ENCODE data around the gene CLSTN1. TPM values are rescaled to one million over a fixed set of nuclear protein-coding genes. Genes with fewer than 3 reads are reported as not detected.

The CLSTN1 gene
- total RNA-seq, 1 donor from 2014 or later = 127 TPM

DNA sequence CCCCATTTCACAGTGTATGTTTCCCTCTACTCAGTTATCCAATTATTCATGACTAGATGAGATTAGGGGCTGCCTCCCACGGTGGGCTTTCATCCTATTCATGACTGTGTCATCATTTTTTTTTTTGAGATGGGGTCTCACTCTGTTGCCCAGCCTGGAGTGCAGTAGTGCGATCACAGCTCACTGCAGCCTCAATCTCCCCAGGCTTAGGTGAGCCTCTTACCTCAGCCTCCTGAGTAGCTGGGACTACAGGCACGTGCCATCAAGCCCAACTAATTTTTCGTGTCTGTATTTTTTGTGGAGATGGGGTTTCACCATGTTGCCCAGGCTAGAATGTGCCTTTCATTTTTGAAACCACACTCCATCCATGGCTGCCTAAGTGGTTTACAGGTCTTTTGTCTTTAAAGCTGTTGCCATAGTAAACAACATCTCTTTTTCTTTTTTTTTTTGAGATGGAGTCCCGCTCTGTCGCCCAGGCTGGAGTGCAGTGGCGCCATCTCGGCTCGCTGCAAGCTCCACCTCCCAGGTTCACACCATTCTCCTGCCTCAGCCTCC, 112.2 kb downstream of the CLSTN1 start:
- H3K4me1 Mint-ChIP-seq = no peaks in the 10 kb centered on the region
- H3K27ac Mint-ChIP-seq = no peak overlapping the region
- DNase-seq (ENCODE audit: low spot score in 2 of 2, unreplicated experiment in 2 of 2) = no peak
- H3K9me3 Mint-ChIP-seq = no peaks in the 10 kb centered on the region
- H3K27me3 Mint-ChIP-seq (ENCODE audit: low read depth) = no peaks in the 10 kb centered on the region
- H3K36me3 Mint-ChIP-seq = no peaks in the 10 kb centered on the region
- H3K4me3 Mint-ChIP-seq = no peak overlapping the region
- TF ChIP-seq, protein P1, sequence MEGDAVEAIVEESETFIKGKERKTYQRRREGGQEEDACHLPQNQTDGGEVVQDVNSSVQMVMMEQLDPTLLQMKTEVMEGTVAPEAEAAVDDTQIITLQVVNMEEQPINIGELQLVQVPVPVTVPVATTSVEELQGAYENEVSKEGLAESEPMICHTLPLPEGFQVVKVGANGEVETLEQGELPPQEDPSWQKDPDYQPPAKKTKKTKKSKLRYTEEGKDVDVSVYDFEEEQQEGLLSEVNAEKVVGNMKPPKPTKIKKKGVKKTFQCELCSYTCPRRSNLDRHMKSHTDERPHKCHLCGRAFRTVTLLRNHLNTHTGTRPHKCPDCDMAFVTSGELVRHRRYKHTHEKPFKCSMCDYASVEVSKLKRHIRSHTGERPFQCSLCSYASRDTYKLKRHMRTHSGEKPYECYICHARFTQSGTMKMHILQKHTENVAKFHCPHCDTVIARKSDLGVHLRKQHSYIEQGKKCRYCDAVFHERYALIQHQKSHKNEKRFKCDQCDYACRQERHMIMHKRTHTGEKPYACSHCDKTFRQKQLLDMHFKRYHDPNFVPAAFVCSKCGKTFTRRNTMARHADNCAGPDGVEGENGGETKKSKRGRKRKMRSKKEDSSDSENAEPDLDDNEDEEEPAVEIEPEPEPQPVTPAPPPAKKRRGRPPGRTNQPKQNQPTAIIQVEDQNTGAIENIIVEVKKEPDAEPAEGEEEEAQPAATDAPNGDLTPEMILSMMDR (IDR thresholded peaks at IDR 0.05; ENCODE audit: unreplicated experiment) = no peak

DNA sequence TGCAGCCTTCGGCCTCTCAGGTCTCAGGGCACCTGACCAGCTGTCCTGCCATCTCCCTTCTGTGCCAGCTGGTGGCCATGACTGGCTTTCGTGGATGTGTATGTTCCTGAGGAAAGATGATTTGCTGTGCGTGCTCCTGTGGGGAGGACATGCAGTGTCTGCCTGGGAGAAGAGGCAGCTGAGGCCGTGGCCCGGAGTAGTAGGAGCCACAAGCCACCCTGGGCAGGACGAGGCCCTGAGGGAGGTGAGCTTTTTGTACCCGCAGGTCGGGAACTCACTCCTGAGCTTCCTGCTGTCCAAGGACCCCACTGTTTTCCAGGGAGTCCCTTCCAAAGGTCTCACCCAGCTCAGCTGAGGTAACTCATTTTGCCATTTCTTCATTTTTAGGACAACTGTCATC, 113.7 kb downstream of the CLSTN1 start:
- Mint-ChIP-seq H3K36me3 (no peaks in the 10 kb centered on the region), H3K27ac (no peak overlapping the region), H3K27me3 (ENCODE audit: low read depth) (no peaks in the 10 kb centered on the region), H3K4me1 (no peaks in the 10 kb centered on the region), H3K9me3 (no peaks in the 10 kb centered on the region), H3K4me3 (no peak overlapping the region)
- DNase-seq (ENCODE audit: low spot score in 2 of 2, unreplicated experiment in 2 of 2) = no peak
- TF ChIP-seq, protein P1 (IDR thresholded peaks at IDR 0.05; ENCODE audit: unreplicated experiment) = no peak

DNA sequence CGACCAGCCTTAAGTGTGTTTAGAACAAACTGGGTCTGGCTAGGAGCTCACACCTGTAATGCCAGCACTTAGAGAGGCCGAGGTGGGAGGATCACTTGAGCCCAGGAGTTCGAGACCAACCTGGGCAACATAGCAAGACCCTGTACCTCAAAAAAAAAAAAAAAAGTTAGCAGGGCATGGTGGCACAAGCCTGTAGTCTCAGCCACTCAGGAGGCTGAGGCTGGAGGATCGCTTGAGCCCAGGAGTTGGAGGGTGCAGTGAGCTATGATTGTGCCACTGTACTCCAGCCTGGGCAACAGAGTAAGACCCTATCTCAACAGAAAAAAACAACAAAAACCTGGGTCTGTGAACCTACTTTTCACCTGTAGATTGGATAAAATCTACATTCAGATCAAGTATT, 117.6 kb downstream of the CLSTN1 start:
- no peak for DNase-seq (ENCODE audit: low spot score in 2 of 2, unreplicated experiment in 2 of 2)
- Mint-ChIP-seq H3K27ac (no peak overlapping the region), H3K4me3 (no peak overlapping the region), H3K9me3 (peaks cover 9% of the 10 kb centered on the region), H3K27me3 (ENCODE audit: low read depth) (no peaks in the 10 kb centered on the region), H3K36me3 (peaks cover 2% of the 10 kb centered on the region), H3K4me1 (no peaks in the 10 kb centered on the region)
- TF ChIP-seq, protein P1 (IDR thresholded peaks at IDR 0.05; ENCODE audit: unreplicated experiment) = no peak

DNA sequence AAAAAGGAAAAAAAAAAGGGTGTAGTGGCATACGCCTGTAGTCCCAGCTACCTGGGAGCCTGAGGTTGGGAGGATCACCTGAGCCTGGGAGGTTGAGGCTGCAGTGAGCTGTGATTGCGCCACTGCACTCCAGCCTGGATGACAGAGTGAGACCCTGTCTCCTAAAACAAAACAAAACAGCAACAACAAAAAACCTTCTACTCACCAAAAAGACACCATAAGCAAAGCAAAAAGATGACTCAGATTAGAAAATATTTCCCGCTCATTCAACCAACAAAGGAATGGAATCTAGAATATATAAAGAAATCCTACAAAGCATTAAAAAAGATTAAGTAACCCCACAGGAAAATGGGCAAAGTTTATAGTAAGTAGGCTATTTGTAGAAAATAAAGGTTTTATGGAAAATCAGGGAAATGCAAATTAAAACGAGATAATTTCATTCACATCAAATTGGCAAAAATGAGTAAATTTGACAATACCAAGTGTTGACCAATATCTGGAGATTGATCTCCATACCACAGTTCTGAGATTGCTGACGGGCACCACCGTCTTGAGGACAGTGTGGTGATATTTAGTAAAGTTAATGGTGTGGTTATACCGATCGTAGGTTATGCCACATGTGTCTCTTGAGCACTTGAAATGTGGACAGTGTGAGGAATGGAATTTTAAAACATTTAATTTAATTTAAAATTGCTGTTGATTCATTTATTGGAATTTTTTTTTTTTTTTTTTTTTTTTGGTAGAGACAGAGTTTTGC, 118.2 kb downstream of the CLSTN1 start:
- peaks cover 5% of the 10 kb centered on the region for H3K4me1 Mint-ChIP-seq
- H3K27ac Mint-ChIP-seq = no peak overlapping the region
- H3K27me3 Mint-ChIP-seq (ENCODE audit: low read depth) = peaks cover 3% of the 10 kb centered on the region
- H3K4me3 Mint-ChIP-seq = no peak overlapping the region
- no peak for DNase-seq (ENCODE audit: low spot score in 2 of 2, unreplicated experiment in 2 of 2)
- peaks cover 2% of the 10 kb centered on the region for H3K36me3 Mint-ChIP-seq
- peaks cover 9% of the 10 kb centered on the region for H3K9me3 Mint-ChIP-seq
- TF ChIP-seq, protein P1 (IDR thresholded peaks at IDR 0.05; ENCODE audit: unreplicated experiment) = no peak

DNA sequence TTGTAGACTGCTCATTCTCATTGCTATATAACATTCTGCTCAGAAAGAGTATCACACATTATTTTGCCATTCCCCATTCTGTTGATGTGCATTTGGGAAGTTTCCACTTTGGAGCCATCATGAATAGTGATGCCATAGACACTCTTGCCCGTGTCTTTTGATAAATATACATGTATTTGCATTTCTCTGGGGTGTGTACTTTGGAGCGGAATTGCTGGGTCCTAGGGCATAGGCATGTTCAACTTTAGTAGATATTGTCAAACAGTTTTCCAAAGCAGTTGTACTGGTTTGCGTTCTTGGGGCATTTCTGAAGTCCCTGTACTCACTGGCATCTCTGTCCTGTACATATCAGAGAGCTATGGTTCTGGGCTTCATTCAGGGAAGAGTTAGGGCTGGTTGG, 120.1 kb downstream of the CLSTN1 start:
- no peak overlapping the region for H3K27ac Mint-ChIP-seq
- H3K9me3 Mint-ChIP-seq = peaks cover 9% of the 10 kb centered on the region
- TF ChIP-seq, protein P1 (IDR thresholded peaks at IDR 0.05; ENCODE audit: unreplicated experiment) = no peak
- peaks cover 6% of the 10 kb centered on the region for H3K27me3 Mint-ChIP-seq (ENCODE audit: low read depth)
- H3K4me1 Mint-ChIP-seq = peaks cover 6% of the 10 kb centered on the region
- peaks cover 2% of the 10 kb centered on the region for H3K36me3 Mint-ChIP-seq
- H3K4me3 Mint-ChIP-seq = no peak overlapping the region
- no peak for DNase-seq (ENCODE audit: low spot score in 2 of 2, unreplicated experiment in 2 of 2)

Measured in mesothelial cell of epicardium (in vitro differentiated cells).